Uterus (tissue), 2 donors: ENCODE results near the gene OPN1MW3.
A peak's percentile ranks its signal among the peaks of the same experiment; 100 is the strongest.

Experiments used
- POLR2A ChIP-seq, 2 donors: fragments of 450-650 bp; IDR thresholded peaks; one replicate each; pipeline ENCODE4 v1.6.1; 2016; ENCODE audit warnings: antibody characterized with exemption in 2 of 2, mild to moderate bottlenecking in 1 of 2, moderate library complexity in 1 of 2
- TF ChIP-seq, protein P1 (sequence below), 4 experiments: fragments of 200-600 bp in 2 of 4; fragments of 450-650 bp in 2 of 4; sonication (generic) in 2 of 4; IDR thresholded peaks; one replicate each; pipeline ENCODE4 v1.5.1; 2016 to 2019; ENCODE audit warnings: antibody characterized with exemption in 4 of 4, mild to moderate bottlenecking in 2 of 4, moderate library complexity in 1 of 4

- TF ChIP-seq, protein P1, sequence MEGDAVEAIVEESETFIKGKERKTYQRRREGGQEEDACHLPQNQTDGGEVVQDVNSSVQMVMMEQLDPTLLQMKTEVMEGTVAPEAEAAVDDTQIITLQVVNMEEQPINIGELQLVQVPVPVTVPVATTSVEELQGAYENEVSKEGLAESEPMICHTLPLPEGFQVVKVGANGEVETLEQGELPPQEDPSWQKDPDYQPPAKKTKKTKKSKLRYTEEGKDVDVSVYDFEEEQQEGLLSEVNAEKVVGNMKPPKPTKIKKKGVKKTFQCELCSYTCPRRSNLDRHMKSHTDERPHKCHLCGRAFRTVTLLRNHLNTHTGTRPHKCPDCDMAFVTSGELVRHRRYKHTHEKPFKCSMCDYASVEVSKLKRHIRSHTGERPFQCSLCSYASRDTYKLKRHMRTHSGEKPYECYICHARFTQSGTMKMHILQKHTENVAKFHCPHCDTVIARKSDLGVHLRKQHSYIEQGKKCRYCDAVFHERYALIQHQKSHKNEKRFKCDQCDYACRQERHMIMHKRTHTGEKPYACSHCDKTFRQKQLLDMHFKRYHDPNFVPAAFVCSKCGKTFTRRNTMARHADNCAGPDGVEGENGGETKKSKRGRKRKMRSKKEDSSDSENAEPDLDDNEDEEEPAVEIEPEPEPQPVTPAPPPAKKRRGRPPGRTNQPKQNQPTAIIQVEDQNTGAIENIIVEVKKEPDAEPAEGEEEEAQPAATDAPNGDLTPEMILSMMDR (IDR thresholded peaks at IDR 0.05): peak in 3 of 4 experiments; percentile 32 to 49 (median 38)
- TF ChIP-seq POLR2A (IDR thresholded peaks at IDR 0.05): no peak
Measured at GRCh38 chrX:154317391-154317995, 60.1 kb downstream of the OPN1MW3 start.
